Stimulated activated CD8-positive, alpha-beta memory T cell treated with anti-CD3 and anti-CD28 coated beads, Interleukin-7, amount 100 ng/mL, for 24 hours (primary cell): ENCODE data around the gene TNFSF10.
"Not testable (repeated sequence)": the region's sequence is repeated elsewhere in the genome, so short reads cannot be mapped to it uniquely, and the experiment has no call there.

Source experiments
- DNase-seq: peaks from one replicate; pipeline ENCODE4 v3.0.0-alpha.2; 2020; ENCODE audit warnings: low read depth

The TNFSF10 gene

GRCh38 chr3:172543884-172544283 is 20.7 kb upstream of the TNFSF10 start:
- DNase-seq, result no peak

- no peak for DNase-seq
Observed at GRCh38 chr3:172543419-172543818, 20.2 kb upstream of the TNFSF10 start.

- DNase-seq, result no peak
Observed at GRCh38 chr3:172542999-172543398, 19.8 kb upstream of the TNFSF10 start.

- no peak for DNase-seq
Observed at GRCh38 chr3:172541945-172542488, 18.8 kb upstream of the TNFSF10 start.

GRCh38 chr3:172540049-172540448 is 16.8 kb upstream of the TNFSF10 start:
- DNase-seq, result no peak

GRCh38 chr3:172539273-172539672 is 16.0 kb upstream of the TNFSF10 start:
- DNase-seq, result no peak

- no peak for DNase-seq
Observed at GRCh38 chr3:172538368-172539151, 15.3 kb upstream of the TNFSF10 start.

- no peak for DNase-seq
Observed at GRCh38 chr3:172537507-172538158, 14.4 kb upstream of the TNFSF10 start.

- no peak for DNase-seq
Observed at GRCh38 chr3:172536993-172537419, 13.8 kb upstream of the TNFSF10 start.

GRCh38 chr3:172536505-172536904 is 13.3 kb upstream of the TNFSF10 start:
- no peak for DNase-seq

GRCh38 chr3:172530566-172530965 is 7.3 kb upstream of the TNFSF10 start:
- DNase-seq, result no peak

- no peak for DNase-seq
Observed at GRCh38 chr3:172530101-172530561, 6.9 kb upstream of the TNFSF10 start.

GRCh38 chr3:172528677-172529076 is 5.4 kb upstream of the TNFSF10 start:
- no peak for DNase-seq

GRCh38 chr3:172527306-172527705 is 4.1 kb upstream of the TNFSF10 start:
- DNase-seq, result no peak

- no peak for DNase-seq
Observed at GRCh38 chr3:172525116-172525613, 1.9 kb upstream of the TNFSF10 start.

GRCh38 chr3:172524611-172525010 is 1.4 kb upstream of the TNFSF10 start:
- no peak for DNase-seq

- not testable (repeated sequence) for DNase-seq
Observed at GRCh38 chr3:172521837-172522726, 1.1 kb downstream of the TNFSF10 start.

GRCh38 chr3:172520301-172520831 is 2.9 kb downstream of the TNFSF10 start:
- DNase-seq, result no peak

GRCh38 chr3:172519740-172520139 is 3.5 kb downstream of the TNFSF10 start:
- no peak for DNase-seq

- no peak for DNase-seq
Observed at GRCh38 chr3:172518929-172519640, 4.1 kb downstream of the TNFSF10 start.

- DNase-seq, result no peak
Observed at GRCh38 chr3:172517859-172518466, 5.3 kb downstream of the TNFSF10 start.
